Measurements from ENCODE around the gene CHMP2A.
"Not testable (repeated sequence)": the region's sequence is repeated elsewhere in the genome, so short reads cannot be mapped to it uniquely, and the experiment has no call there.

The CHMP2A gene

DNA sequence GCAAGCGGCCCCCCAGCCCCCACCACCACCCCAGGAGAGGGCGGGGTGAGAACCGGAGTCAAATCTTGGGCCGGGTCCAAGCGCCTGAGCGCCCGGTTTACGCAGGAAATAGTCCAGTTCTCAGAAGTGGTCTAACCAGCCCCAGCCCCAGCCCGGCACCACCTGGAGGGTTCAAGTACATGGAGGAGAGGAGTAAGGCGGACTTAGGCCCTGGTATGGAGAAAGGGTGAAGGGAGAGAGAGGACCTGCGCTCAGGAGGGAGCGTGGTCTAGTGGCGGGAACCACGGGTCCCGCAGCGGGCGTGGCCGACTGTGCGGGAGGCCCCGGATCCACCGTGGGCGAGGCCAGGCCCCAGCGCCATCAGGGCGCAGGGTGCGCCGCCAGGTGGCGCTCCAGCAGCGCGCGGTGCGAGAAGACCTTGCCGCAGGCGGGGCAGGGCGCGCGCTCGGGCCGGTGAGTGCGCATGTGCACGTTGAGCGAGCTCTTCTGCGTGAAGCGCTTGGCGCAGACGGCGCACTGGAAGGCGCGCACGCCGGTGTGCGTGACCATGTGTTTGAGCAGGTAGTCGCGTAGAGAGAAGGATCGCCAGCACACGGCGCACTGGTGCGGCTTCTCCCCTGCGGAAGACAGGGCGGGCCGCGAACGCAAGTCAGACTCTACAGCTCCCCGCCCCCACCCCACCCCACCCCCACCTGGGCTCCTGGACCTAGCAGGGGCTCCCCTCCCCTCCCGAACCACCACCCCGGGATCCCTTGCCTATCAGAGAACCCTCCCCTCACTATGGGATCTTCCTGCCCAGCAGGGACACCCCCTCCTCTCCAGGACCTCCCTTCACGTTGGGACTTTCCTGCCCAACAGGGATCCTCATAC, 41.0 kb downstream of the CHMP2A start:
- peak; percentile 92 to 97 (median 94) for DNase-seq (ENCODE audit: low read depth in 2 of 3, low spot score in 1 of 3)

DNA sequence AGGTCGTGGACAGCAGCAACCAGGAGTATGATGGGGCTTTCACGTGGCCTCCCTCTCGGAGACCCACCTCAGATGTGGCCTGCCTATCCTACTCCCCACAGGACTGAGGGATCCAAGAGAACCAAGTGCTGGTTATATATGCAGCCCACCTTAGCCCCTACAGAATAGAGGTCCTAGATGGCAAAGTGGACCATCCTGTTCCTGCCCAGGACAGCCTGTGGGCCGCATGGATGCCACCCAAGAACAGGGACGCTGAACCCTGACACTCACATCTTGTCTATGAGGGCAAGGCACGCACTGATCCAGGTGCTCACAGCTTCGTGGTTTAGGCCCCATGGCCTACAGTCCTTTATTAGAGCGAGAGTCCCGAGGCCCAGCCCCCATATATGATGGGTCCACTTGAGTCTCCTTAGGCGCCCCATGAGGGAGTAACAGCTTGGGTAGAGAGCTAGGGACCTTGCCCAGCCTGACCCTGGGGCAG, 41.7 kb downstream of the CHMP2A start:
- no peak for DNase-seq (ENCODE audit: low read depth in 2 of 3, low spot score in 1 of 3)

DNA sequence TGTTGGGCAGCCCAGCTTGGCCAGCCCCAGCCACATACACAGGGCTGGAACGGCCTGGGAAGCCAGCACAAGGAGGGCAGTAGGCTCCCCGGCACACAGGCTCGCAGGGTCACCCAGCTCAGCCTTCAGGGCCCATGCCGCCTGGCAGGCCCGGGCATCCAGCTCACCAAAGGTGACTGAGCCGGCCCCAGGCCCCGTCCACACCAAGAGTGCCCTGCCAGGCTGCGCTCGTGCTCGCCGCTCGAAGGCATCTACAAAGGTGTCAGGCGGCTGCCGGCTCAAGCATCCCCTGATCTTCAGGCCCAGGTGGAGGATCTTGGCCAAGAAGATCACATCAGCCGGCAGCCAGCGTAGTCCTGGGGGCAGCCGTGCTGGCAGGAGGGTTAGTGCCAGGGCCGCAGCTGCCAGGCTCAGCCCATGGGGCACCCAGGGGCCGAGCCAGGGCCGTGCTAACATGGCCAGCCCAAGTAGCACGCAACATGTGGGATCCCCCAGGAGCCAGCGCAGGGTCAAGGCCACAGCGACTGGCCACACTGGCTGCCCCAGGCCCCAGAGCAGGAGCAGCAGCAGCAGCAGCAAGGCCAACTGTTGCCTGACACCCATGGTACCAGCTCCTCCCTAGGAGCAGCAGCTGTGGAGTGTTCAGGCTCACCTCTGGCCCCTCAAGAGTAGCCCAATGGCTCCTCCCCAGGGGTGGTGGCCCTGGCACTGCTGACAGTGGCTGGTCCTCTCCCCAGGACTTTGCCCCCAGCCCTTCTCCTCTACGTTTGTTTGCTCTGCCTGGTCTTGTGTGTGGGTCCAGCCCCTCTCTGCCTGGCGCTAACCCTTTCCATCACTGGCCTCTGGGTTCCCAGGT, 43.3 kb downstream of the CHMP2A start, which contains the start of gene SLC27A5:
Gene SLC27A5 (minus strand): TSS at position 640 of the 856 bp plus-strand sequence. CDS start 37 bp downstream, at position 603.
- no peak for DNase-seq (ENCODE audit: low read depth in 2 of 3, low spot score in 1 of 3)

DNA sequence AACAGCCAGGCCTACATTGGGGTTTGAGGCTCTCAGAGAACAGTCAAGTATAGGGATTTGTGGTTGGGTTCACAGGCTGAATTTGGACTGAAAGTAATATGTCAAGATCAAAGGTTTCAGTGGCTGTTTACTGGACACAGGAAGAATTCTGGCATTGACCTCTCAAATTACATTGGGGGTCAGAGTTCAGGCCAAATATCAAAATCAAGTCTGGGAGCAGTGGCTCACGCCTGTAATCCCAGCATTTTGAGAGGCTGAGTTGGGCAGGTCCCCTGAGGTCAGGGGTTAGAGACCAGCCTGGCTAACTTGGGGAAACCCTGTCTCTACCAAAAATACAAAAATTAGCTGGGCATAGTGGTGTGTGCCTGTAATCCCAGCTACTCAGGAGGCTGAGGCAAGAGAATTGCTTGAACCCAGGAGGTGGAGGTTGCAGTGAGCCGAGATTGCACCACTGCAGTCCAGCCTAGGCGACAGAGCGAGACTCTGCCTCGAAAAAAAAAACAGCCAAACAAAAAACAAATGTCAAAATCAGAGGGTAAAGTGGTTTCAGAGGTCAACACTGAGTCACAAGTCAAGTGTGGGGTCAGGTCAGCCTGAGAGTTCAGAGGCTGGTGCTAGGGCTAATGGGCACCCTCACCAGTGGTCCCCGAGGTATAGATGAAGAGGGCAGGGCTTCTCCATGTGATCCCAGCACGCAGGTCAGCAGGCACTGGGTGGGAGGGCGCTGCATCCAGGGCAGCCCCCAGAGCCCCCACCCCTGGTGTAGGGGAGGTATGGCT, 44.6 kb downstream of the CHMP2A start:
- no peak for DNase-seq (ENCODE audit: low read depth in 2 of 3, low spot score in 1 of 3)

DNA sequence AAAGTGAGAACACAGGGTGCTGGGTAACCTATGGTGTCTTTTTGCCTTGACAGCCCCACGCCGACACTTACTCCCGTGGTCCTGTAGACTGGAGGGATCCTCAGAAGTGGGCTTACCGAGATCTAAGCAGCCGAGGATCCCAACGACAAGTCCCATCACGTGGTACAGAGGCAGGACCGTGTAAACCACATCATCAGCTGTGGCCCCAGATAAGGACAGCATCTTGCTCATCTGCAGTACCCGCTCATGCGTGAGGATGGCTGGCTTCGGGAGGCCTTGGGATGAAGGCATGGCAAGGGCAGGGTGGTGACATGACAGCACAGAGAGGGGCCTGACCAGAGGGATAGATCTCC, 45.2 kb downstream of the CHMP2A start:
- DNase-seq (ENCODE audit: low read depth in 2 of 3, low spot score in 1 of 3), result no peak

DNA sequence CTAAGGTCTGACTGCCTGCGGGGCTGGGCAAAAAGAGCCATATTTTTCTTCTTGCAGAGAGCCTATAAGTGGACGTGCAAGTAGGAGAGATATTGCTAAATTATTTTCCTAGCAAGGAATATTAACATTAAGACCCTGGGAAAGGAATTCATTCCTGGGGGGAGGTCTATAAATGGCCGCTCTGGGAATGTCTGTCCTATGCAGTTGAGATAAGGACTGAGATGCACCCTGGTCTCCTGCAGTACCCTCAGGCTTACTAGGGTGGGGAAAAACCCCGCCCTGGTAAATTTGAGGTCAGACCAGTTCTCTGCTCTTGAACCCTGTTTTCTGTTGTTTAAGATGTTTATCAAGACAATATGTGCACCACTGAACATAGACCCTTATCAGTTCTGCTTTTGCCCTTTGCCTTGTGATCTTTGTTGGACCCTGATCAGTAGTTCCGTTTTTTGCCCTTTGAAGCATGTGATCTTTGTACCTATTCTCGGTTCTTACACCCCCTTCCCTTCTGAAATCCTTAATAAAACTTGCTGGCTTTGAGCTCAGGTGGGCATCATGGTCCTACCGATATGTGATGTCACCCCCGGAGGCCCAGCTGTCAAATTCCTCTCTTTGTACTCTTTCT, 47.2 kb downstream of the CHMP2A start:
- not testable (repeated sequence) for DNase-seq (ENCODE audit: low read depth in 2 of 3, low spot score in 1 of 3)
